ENCODE data around the gene GTF2A2. TPM values are rescaled to one million over a fixed set of nuclear protein-coding genes. Genes with fewer than 3 reads are reported as not detected.
"Not testable (repeated sequence)": the region's sequence is repeated elsewhere in the genome, so short reads cannot be mapped to it uniquely, and the experiment has no call there.

The GTF2A2 gene
- total RNA-seq, 3 donors from 2014 or later (not counting 1 experiment from before 2014, with no cell fraction given) = 34.7 to 57.4 (median 39.0) TPM

DNA sequence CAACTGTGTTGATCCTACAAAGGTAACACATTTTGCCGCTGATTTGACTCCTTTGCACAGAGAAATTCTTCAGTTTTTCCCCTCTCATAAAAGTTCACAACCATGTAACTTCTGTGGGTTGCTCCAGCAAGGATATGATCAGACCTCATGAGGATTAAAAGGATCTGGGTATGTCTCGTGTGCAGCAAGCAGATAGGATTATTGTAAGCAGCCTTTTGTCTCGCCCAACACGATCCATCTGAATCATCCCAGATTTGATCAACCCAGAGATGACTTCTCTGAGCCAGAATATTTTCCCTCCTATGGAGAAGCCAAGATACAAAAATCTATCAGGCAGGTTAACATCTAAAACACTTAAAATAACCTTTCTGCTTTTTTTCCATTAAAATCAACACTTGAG is 44.6 kb upstream of the GTF2A2 start:
- TF ChIP-seq, protein P1, sequence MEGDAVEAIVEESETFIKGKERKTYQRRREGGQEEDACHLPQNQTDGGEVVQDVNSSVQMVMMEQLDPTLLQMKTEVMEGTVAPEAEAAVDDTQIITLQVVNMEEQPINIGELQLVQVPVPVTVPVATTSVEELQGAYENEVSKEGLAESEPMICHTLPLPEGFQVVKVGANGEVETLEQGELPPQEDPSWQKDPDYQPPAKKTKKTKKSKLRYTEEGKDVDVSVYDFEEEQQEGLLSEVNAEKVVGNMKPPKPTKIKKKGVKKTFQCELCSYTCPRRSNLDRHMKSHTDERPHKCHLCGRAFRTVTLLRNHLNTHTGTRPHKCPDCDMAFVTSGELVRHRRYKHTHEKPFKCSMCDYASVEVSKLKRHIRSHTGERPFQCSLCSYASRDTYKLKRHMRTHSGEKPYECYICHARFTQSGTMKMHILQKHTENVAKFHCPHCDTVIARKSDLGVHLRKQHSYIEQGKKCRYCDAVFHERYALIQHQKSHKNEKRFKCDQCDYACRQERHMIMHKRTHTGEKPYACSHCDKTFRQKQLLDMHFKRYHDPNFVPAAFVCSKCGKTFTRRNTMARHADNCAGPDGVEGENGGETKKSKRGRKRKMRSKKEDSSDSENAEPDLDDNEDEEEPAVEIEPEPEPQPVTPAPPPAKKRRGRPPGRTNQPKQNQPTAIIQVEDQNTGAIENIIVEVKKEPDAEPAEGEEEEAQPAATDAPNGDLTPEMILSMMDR (IDR thresholded peaks at IDR 0.05) = no peak
- Histone ChIP-seq H3K4me1 (ENCODE audit: control insufficient read depth, insufficient read depth, low read length) (no peaks in the 10 kb centered on the region), H3K27me3 (ENCODE audit: control insufficient read depth, insufficient read depth, low read length) (no peaks in the 10 kb centered on the region), H3K27ac (ENCODE audit: low read length) (no peak overlapping the region), H3K4me3 (ENCODE audit: low read length) (no peak overlapping the region), H3K36me3 (ENCODE audit: control insufficient read depth, insufficient read depth, low read length) (no peaks in the 10 kb centered on the region), H3K9me3 (ENCODE audit: control insufficient read depth, insufficient read depth, low read length) (no peaks in the 10 kb centered on the region)
- WGBS (ENCODE audit: insufficient coverage) = 95% methylated on average over 4 of the region's 4 CpGs
- no peaks in the 10 kb centered on the region for H3K36me3 Mint-ChIP-seq
- ATAC-seq (no peak), DNase-seq (no peak)
- peaks cover 22 to 30% of the 10 kb centered on the region in 2 donors for H3K27me3 Mint-ChIP-seq (ENCODE audit: low read depth in 2 of 2)
- no peak overlapping the region for H3K27ac Mint-ChIP-seq
- H3K9me3 Mint-ChIP-seq = no peaks in the 10 kb centered on the region
- H3K4me1 Mint-ChIP-seq = no peaks in the 10 kb centered on the region
- intact Hi-C loops (cut with micrococcal nuclease) = no loop called here
- no peak overlapping the region for H3K4me3 Mint-ChIP-seq

DNA sequence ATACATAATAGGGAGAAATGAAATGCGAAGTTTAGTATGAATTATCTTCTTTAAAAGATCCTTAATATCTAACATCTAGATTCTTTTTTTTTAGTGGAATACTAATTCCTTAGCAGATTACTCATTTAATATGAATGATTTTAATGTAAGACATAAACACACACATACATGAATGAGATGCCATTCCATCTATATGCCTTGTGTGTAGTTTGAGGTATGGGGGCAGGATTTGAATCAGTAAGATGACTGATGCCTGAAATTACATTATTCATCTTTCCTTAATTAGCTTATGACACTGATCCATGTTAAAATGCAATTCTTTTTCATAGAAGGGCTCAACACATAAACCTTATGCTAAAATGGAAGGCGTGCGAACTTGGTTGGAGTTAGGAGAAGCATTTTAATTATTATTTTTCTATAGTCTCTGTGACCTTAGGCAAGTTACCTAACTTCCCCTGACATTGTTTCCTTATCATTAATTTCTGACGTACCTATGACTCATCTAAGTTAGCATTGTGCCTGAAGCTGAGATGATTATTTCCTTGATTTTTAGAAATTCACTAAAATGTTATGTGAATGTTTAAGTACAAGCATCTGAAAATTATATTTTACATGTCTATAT is 42.6 kb upstream of the GTF2A2 start:
- Histone ChIP-seq H3K4me1 (ENCODE audit: control insufficient read depth, insufficient read depth, low read length) (no peaks in the 10 kb centered on the region), H3K27ac (ENCODE audit: low read length) (no peak overlapping the region), H3K36me3 (ENCODE audit: control insufficient read depth, insufficient read depth, low read length) (no peaks in the 10 kb centered on the region), H3K4me3 (ENCODE audit: low read length) (no peak overlapping the region), H3K27me3 (ENCODE audit: control insufficient read depth, insufficient read depth, low read length) (no peaks in the 10 kb centered on the region), H3K9me3 (ENCODE audit: control insufficient read depth, insufficient read depth, low read length) (no peaks in the 10 kb centered on the region)
- Mint-ChIP-seq H3K4me1 (no peaks in the 10 kb centered on the region), H3K4me3 (no peak overlapping the region), H3K27me3 (ENCODE audit: low read depth in 2 of 2) (peaks cover 19 to 23% of the 10 kb centered on the region in 2 donors), H3K27ac (no peak overlapping the region), H3K36me3 (no peaks in the 10 kb centered on the region), H3K9me3 (no peaks in the 10 kb centered on the region)
- intact Hi-C loops (cut with micrococcal nuclease) = no loop called here
- ATAC-seq (no peak), DNase-seq (no peak)
- no CpG with 5 or more reads among the region's 4 CpGs for WGBS (ENCODE audit: insufficient coverage)
- TF ChIP-seq, protein P1 (IDR thresholded peaks at IDR 0.05) = no peak

DNA sequence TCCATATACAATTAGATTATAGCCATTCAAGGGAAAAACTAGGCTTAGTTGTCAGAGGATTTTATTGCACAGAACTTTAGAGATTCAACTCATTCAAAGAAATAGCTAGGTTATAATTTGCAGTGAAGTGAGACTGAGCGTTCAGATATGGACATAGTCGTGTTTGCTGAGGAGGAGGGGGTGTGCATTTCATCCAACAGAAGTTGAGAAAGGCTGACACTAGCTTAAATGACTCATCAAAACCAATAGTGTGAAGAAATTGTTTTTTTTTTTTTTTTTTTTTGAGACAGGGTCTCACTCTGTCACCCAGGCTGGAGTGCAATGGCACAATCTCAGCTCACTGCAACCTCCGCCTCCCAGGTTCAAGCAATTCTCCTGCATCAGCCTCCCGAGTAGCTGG is 40.8 kb upstream of the GTF2A2 start:
- intact Hi-C loops (cut with micrococcal nuclease); H3K4me1 Mint-ChIP-seq; H3K9me3 ChIP-seq (ENCODE audit: control insufficient read depth, insufficient read depth, low read length); H3K4me3 Mint-ChIP-seq; H3K4me3 ChIP-seq (ENCODE audit: low read length); H3K36me3 ChIP-seq (ENCODE audit: control insufficient read depth, insufficient read depth, low read length); ATAC-seq; DNase-seq; H3K27ac Mint-ChIP-seq; H3K27me3 ChIP-seq (ENCODE audit: control insufficient read depth, insufficient read depth, low read length); H3K36me3 Mint-ChIP-seq; H3K27ac ChIP-seq (ENCODE audit: low read length); H3K9me3 Mint-ChIP-seq; H3K4me1 ChIP-seq (ENCODE audit: control insufficient read depth, insufficient read depth, low read length): not testable (repeated sequence)
- peaks cover 15 to 18% of the 10 kb centered on the region in 2 donors for H3K27me3 Mint-ChIP-seq (ENCODE audit: low read depth in 2 of 2)
- 85% methylated on average over 4 of the region's 4 CpGs for WGBS (ENCODE audit: insufficient coverage)

DNA sequence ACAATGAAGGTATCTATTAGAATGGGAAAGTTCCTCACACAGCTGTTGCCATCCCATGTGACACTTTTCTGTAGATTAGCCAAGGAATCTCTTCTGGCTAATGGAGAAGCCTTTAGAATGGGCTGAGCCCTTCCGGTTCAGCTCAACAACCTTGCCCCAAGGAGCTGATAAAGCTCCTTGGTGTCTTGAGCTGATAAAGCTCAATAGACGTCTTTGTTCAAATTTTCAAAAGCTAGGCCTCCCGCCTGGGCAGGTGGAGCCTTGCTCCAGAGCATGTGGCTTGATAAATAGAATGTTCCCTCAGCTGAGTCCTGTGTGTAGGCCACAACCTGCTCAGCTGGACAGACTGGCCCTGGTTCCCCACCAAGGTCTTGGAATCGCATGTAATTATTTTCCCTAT is 39.0 kb upstream of the GTF2A2 start:
- ATAC-seq (no peak), DNase-seq (no peak)
- H3K9me3 ChIP-seq (ENCODE audit: control insufficient read depth, insufficient read depth, low read length) = no peaks in the 10 kb centered on the region
- H3K27me3 ChIP-seq (ENCODE audit: control insufficient read depth, insufficient read depth, low read length) = no peaks in the 10 kb centered on the region
- intact Hi-C loops (cut with micrococcal nuclease) = no loop called here
- H3K4me1 ChIP-seq (ENCODE audit: control insufficient read depth, insufficient read depth, low read length) = no peaks in the 10 kb centered on the region
- no peaks in the 10 kb centered on the region for H3K36me3 ChIP-seq (ENCODE audit: control insufficient read depth, insufficient read depth, low read length)
- H3K36me3 Mint-ChIP-seq = no peaks in the 10 kb centered on the region
- H3K4me3 ChIP-seq (ENCODE audit: low read length) = no peak overlapping the region
- no peak overlapping the region for H3K27ac ChIP-seq (ENCODE audit: low read length)
- no peak overlapping the region for H3K27ac Mint-ChIP-seq
- H3K9me3 Mint-ChIP-seq = no peaks in the 10 kb centered on the region
- TF ChIP-seq, protein P1 (IDR thresholded peaks at IDR 0.05) = no peak
- H3K27me3 Mint-ChIP-seq (ENCODE audit: low read depth in 2 of 2) = peaks cover under 1 to 10% of the 10 kb centered on the region in 2 donors
- H3K4me1 Mint-ChIP-seq = no peaks in the 10 kb centered on the region
- WGBS (ENCODE audit: insufficient coverage) = 87% methylated on average over 4 of the region's 4 CpGs
- H3K4me3 Mint-ChIP-seq = no peak overlapping the region

All from natural killer cell (primary cell).